A673 (cell line): ENCODE results near the gene PRF1. TPM values are rescaled to one million over a fixed set of nuclear protein-coding genes. Genes with fewer than 3 reads are reported as not detected.

Source experiments
- BruUV-seq: library from RNA; stranded (reverse); fragments of 400-500 nt; replicated peaks from 2 replicates; lab custom pipeline; 2021; lab: Mats Ljungman, UMichigan
- CTCF ChIA-PET: fragments of 300-600 bp; sonication (Branson Sonifier 250); formaldehyde crosslinking; loops from one replicate; lab custom pipeline; 2022; ENCODE audit warnings: antibody characterized with exemption; lab: Charles Lee
- POLR2A ChIA-PET: fragments of 300-600 bp; sonication (Branson Sonifier 250); formaldehyde crosslinking; loops from one replicate; lab custom pipeline; 2022; ENCODE audit warnings: antibody characterized with exemption; ENCODE audit not compliant: low non-redundant PET; lab: Charles Lee
- DNase-seq: peaks from one replicate; pipeline ENCODE4 v3.0.0-alpha.2; 2015; ENCODE audit warnings: low spot score
- H3K27ac ChIP-seq: fragments of 200-600 bp; sonication (generic); 2 replicates; pipeline ENCODE4 v1.5.1; 2016; ENCODE audit warnings: mixed run types, low read depth, mild to moderate bottlenecking, mixed read lengths, antibody characterized with exemption, low read length; ENCODE audit not compliant: poor library complexity, severe bottlenecking
- H3K27me3 ChIP-seq: fragments of 200-600 bp; sonication (generic); replicated peaks from 2 replicates; pipeline ENCODE4 v1.6.1; 2017; ENCODE audit warnings: mixed run types, low read depth, mild to moderate bottlenecking, mixed read lengths, antibody characterized with exemption, low read length; ENCODE audit not compliant: insufficient read depth, poor library complexity
- H3K36me3 ChIP-seq: fragments of 200-600 bp; sonication (generic); 2 replicates; pipeline ENCODE4 v1.6.1; 2016; ENCODE audit warnings: mixed run types, mild to moderate bottlenecking, mixed read lengths, antibody characterized with exemption, low read length; ENCODE audit not compliant: insufficient read depth, poor library complexity, severe bottlenecking
- H3K4me1 ChIP-seq: fragments of 200-600 bp; sonication (generic); 2 replicates; pipeline ENCODE4 v1.6.1; 2017; ENCODE audit warnings: mixed run types, mild to moderate bottlenecking, mixed read lengths, antibody characterized with exemption, low read length; ENCODE audit not compliant: insufficient read depth, poor library complexity, severe bottlenecking
- H3K4me3 ChIP-seq: fragments of 200-600 bp; sonication (generic); 2 replicates; pipeline ENCODE4 v1.5.1; 2016; ENCODE audit warnings: low read depth, mixed run types, mild to moderate bottlenecking, mixed read lengths, low read length; ENCODE audit not compliant: poor library complexity, severe bottlenecking
- H3K9me3 ChIP-seq: fragments of 200-600 bp; sonication (generic); 2 replicates; pipeline ENCODE4 v1.6.1; 2016; ENCODE audit warnings: mixed run types, low read depth, mild to moderate bottlenecking, mixed read lengths, antibody characterized with exemption, low read length; ENCODE audit not compliant: poor library complexity, severe bottlenecking
- EZH2 ChIP-seq: fragments of 200-600 bp; sonication (generic); IDR thresholded peaks from 2 replicates; pipeline ENCODE4 v1.6.1; 2017; ENCODE audit warnings: borderline replicate concordance, low read depth, mild to moderate bottlenecking, mixed read lengths, antibody characterized with exemption, low read length; ENCODE audit not compliant: poor library complexity, severe bottlenecking
- intact Hi-C: fragments of 100-400 bp; cut with micrococcal nuclease; formaldehyde crosslinking; loops from one replicate; pipeline ENCODE4 v1.10.0; 2022; ENCODE audit not compliant: unreplicated experiment
- total RNA-seq: library from RNA; stranded (reverse); gene quantifications from 2 replicates; pipeline ENCODE4 v1.2.3, GENCODE V29; 2021
- TF ChIP-seq, protein P1 (sequence below): fragments of 300-800, 200-600 bp; sonication (generic); conservative IDR thresholded peaks from 2 replicates; pipeline ENCODE4 v1.5.1; 2017; ENCODE audit warnings: low read depth, mild to moderate bottlenecking, antibody characterized with exemption, low read length, moderate library complexity, mixed read lengths

PRF1 gene
- total RNA-seq, 1 experiment from 2014 or later, result not detected

DNA sequence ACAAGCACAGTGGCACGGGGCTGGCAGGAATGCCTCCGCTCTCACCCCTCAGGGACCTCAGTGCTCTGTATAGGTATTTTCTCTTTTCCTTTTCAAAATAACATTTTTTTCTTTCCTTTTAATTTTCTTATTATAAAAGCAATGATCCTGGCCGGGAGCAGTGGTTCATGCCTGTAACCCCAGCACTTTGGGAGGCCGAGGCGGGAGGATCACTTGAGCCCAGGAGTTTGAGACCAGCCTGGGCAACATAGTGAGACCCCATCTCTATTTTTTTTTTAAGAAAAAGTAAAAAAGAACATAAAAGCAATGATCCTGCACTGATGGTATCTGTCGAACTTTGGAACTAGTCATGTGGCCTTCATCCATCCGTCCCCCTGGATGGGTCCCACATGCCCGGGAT is 3.2 kb downstream of the PRF1 start:
- Histone ChIP-seq H3K4me3 (no peak overlapping the region), H3K27ac (no peak overlapping the region), H3K4me1 (no peaks in the 10 kb centered on the region), H3K36me3 (no peaks in the 10 kb centered on the region), H3K27me3 (no peaks in the 10 kb centered on the region), H3K9me3 (no peaks in the 10 kb centered on the region)
- no peak for DNase-seq
- CTCF ChIA-PET, result no interaction called here
- POLR2A ChIA-PET, result no interaction called here
- intact Hi-C loops, result no loop called here
- BruUV-seq, result no TSS peak
- TF ChIP-seq EZH2, result no peak
- TF ChIP-seq, protein P1, sequence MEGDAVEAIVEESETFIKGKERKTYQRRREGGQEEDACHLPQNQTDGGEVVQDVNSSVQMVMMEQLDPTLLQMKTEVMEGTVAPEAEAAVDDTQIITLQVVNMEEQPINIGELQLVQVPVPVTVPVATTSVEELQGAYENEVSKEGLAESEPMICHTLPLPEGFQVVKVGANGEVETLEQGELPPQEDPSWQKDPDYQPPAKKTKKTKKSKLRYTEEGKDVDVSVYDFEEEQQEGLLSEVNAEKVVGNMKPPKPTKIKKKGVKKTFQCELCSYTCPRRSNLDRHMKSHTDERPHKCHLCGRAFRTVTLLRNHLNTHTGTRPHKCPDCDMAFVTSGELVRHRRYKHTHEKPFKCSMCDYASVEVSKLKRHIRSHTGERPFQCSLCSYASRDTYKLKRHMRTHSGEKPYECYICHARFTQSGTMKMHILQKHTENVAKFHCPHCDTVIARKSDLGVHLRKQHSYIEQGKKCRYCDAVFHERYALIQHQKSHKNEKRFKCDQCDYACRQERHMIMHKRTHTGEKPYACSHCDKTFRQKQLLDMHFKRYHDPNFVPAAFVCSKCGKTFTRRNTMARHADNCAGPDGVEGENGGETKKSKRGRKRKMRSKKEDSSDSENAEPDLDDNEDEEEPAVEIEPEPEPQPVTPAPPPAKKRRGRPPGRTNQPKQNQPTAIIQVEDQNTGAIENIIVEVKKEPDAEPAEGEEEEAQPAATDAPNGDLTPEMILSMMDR, result no peak

GRCh38 chr10:70598857-70599295 is 3.7 kb downstream of the PRF1 start:
- BruUV-seq, result no TSS peak
- DNase-seq, result no peak
- H3K9me3 ChIP-seq, result no peaks in the 10 kb centered on the region
- ChIA-PET POLR2A (no interaction called here), CTCF (no interaction called here)
- no peaks in the 10 kb centered on the region for H3K27me3 ChIP-seq
- intact Hi-C loops, result no loop called here
- TF ChIP-seq, protein P1, result no peak
- no peak for TF ChIP-seq EZH2
- no peaks in the 10 kb centered on the region for H3K4me1 ChIP-seq
- no peak overlapping the region for H3K27ac ChIP-seq
- H3K36me3 ChIP-seq, result no peaks in the 10 kb centered on the region
- no peak overlapping the region for H3K4me3 ChIP-seq

- H3K9me3 ChIP-seq, result no peaks in the 10 kb centered on the region
- no peak overlapping the region for H3K27ac ChIP-seq
- no peaks in the 10 kb centered on the region for H3K27me3 ChIP-seq
- ChIA-PET POLR2A (no interaction called here), CTCF (no interaction called here)
- no peak overlapping the region for H3K4me3 ChIP-seq
- TF ChIP-seq, protein P1, result no peak
- no peak for TF ChIP-seq EZH2
- DNase-seq, result no peak
- intact Hi-C loops, result no loop called here
- H3K4me1 ChIP-seq, result no peaks in the 10 kb centered on the region
- BruUV-seq, result no TSS peak
- no peaks in the 10 kb centered on the region for H3K36me3 ChIP-seq
Observed at GRCh38 chr10:70597856-70598815, 4.4 kb downstream of the PRF1 start.
